ENCODE measurements around the gene APBB2.
A peak's percentile ranks its signal among the peaks of the same experiment; 100 is the strongest.

APBB2 gene

DNA sequence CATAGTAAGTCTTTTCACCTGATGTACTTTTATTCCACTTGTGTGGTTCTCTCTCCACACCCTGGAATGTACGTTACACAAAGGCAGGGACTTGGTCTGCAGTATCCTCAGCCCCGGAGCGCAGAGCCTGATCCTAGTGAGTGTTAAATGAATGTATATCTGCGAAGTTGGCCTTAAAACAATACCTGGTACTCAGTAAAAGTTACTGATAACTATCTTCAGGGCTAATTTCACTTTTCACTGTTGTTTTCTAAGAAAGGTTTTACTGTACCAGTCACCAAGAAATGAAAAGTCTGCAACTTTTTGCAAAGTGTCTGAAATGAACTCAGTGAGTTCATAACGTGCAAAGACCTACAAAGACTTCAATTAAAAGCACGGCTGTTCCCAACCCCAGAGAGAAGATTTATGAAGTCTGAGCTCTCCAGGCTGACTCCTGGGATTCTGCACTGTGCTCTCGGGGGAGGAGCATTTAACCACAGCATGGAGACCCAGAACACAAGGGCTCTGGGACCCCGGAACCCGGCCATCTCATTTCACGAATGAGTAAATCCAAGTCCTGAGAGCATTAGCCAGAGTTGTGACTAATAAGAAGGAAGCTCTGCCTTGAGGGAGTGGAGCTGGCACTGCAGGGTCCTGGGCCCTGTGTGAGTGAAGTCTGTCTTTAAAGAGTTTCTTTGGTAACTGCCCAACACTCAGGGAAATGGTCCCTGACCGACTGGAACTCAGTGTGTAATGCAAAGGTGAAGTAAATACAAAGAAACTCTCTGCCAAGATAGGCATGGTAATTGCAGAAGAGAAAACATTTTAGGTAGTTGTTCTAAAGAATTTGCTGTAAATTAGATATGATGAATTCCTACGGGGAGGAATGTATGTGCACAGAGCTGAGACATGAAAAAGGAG is 298.8 kb downstream of the APBB2 start:
- DNase-seq (ENCODE audit: extremely low read depth, low read depth): no peak
- H3K4me3 ChIP-seq (replicated peaks; ENCODE audit: low read depth, low read length): no peak overlapping the region
- TF ChIP-seq CTCF (IDR thresholded peaks at IDR 0.05; ENCODE audit: low read depth, low read length, missing control alignments): no peak

- no peak for DNase-seq (ENCODE audit: extremely low read depth, low read depth)
- no peak for TF ChIP-seq CTCF (IDR thresholded peaks at IDR 0.05; ENCODE audit: low read depth, low read length, missing control alignments)
- no peak overlapping the region for H3K4me3 ChIP-seq (replicated peaks; ENCODE audit: low read depth, low read length)
Observed at GRCh38 chr4:40912460-40913184, 301.7 kb downstream of the APBB2 start.

GRCh38 chr4:40910706-40911105 is 303.6 kb downstream of the APBB2 start:
- no peak for TF ChIP-seq CTCF (IDR thresholded peaks at IDR 0.05; ENCODE audit: low read depth, low read length, missing control alignments)
- DNase-seq (ENCODE audit: extremely low read depth, low read depth): no peak
- no peak overlapping the region for H3K4me3 ChIP-seq (replicated peaks; ENCODE audit: low read depth, low read length)

- peak; percentile 73 for DNase-seq (ENCODE audit: extremely low read depth, low read depth)
- H3K4me3 ChIP-seq (replicated peaks; ENCODE audit: low read depth, low read length): no peak overlapping the region
- no peak for TF ChIP-seq CTCF (IDR thresholded peaks at IDR 0.05; ENCODE audit: low read depth, low read length, missing control alignments)
Observed at GRCh38 chr4:40909363-40909876, 304.9 kb downstream of the APBB2 start.

GRCh38 chr4:40908702-40909362 is 305.5 kb downstream of the APBB2 start:
- H3K4me3 ChIP-seq (replicated peaks; ENCODE audit: low read depth, low read length): no peak overlapping the region
- DNase-seq (ENCODE audit: extremely low read depth, low read depth): peak; percentile 70
- TF ChIP-seq CTCF (IDR thresholded peaks at IDR 0.05; ENCODE audit: low read depth, low read length, missing control alignments): peak; percentile 93

DNA sequence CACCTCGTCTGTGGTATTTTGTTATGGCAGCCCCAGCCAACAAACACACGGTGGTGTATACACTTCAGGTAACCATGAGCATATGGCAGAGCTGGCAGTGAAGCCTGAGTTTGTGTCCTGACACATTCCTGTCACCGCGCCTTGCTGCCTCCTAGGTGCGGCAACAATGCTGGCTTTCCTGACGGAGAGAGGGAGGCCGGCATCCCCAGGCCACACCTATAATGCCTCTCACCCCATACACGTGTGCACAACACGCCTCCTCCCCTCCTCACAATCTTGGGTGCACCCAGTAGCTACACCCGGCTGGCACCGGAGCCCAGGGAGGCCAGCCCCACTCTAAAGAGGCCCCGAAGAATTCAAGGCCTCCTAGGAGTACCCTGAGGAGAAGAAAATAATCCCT is 306.0 kb downstream of the APBB2 start:
- no peak for DNase-seq (ENCODE audit: extremely low read depth, low read depth)
- H3K4me3 ChIP-seq (replicated peaks; ENCODE audit: low read depth, low read length): no peak overlapping the region

More for the DNA sequence above, 306.0 kb downstream of the APBB2 start:
- TF ChIP-seq CTCF (IDR thresholded peaks at IDR 0.05; ENCODE audit: low read depth, low read length, missing control alignments): no peak
